T-helper 2 cell treated with Interferon-gamma antibody and Interleukin-4, amounts not matched to agents 5 μg/mL and 100 μg/mL, for 36 hours (primary cell): Measurements from ENCODE around the gene USP9Y.

Source experiments
- DNase-seq: peaks from one replicate; pipeline ENCODE4 v3.0.0; 2021; ENCODE audit warnings: low spot score
- H3K27ac Mint-ChIP-seq: one replicate; pipeline ENCODE4 v1.8.0; 2021; ENCODE audit warnings: mild to moderate bottlenecking, mixed read lengths
- H3K27me3 Mint-ChIP-seq: one replicate; pipeline ENCODE4 v1.8.0; 2021; ENCODE audit warnings: low read depth, mixed read lengths
- H3K36me3 Mint-ChIP-seq: one replicate; pipeline ENCODE4 v1.8.0; 2021; ENCODE audit warnings: low read depth, mixed read lengths
- H3K4me1 Mint-ChIP-seq: one replicate; pipeline ENCODE4 v1.8.0; 2021; ENCODE audit warnings: low read depth, mixed read lengths
- H3K4me3 Mint-ChIP-seq: one replicate; pipeline ENCODE4 v1.8.0; 2022; ENCODE audit warnings: mild to moderate bottlenecking, moderate library complexity, mixed read lengths
- H3K9me3 Mint-ChIP-seq: one replicate; pipeline ENCODE4 v1.8.0; 2021; ENCODE audit warnings: mixed read lengths

Gene USP9Y

DNA sequence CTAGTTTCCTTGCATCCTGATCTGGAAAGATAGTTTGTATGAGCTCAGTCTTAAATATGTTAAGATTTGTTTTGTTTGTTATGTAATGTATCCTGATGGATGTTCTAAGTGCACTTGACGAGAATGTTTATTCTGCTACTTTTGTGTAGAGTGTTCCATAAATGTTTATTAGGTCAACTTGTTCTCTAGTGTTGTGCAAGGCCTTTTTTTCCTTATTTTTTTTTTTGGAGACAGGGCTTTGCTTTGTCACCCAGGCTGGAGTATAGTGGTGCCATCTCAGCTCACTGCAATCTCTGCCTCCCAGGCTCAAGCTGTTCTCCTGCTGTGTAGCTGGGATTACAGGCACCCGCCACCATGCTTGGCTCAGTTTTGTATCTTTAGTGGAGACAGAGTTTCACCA lies 28.7 kb downstream of the USP9Y start:
- peaks cover 3% of the 10 kb centered on the region for H3K4me1 Mint-ChIP-seq
- no peak overlapping the region for H3K27ac Mint-ChIP-seq
- no peaks in the 10 kb centered on the region for H3K27me3 Mint-ChIP-seq
- peaks cover 20% of the 10 kb centered on the region for H3K36me3 Mint-ChIP-seq
- no peaks in the 10 kb centered on the region for H3K9me3 Mint-ChIP-seq
- H3K4me3 Mint-ChIP-seq = no peak overlapping the region
- no peak for DNase-seq

GRCh38 chrY:12733625-12734024 lies 32.6 kb downstream of the USP9Y start:
- Mint-ChIP-seq H3K4me3 (no peak overlapping the region), H3K27ac (no peak overlapping the region), H3K4me1 (peaks cover 2% of the 10 kb centered on the region), H3K36me3 (peaks cover 11% of the 10 kb centered on the region), H3K9me3 (no peaks in the 10 kb centered on the region), H3K27me3 (no peaks in the 10 kb centered on the region)
- peak; percentile 56 for DNase-seq

- DNase-seq = no peak
- H3K27ac Mint-ChIP-seq = peak overlapping the region; percentile 17
- no peak overlapping the region for H3K4me3 Mint-ChIP-seq
- peaks cover 2% of the 10 kb centered on the region for H3K4me1 Mint-ChIP-seq
- H3K9me3 Mint-ChIP-seq = no peaks in the 10 kb centered on the region
- H3K27me3 Mint-ChIP-seq = no peaks in the 10 kb centered on the region
- H3K36me3 Mint-ChIP-seq = peaks cover 11% of the 10 kb centered on the region
Measured at GRCh38 chrY:12734051-12734450, 33.0 kb downstream of the USP9Y start.

- no peak for DNase-seq
- Mint-ChIP-seq H3K36me3 (peaks cover 13% of the 10 kb centered on the region), H3K9me3 (no peaks in the 10 kb centered on the region), H3K4me1 (no peaks in the 10 kb centered on the region), H3K4me3 (no peak overlapping the region), H3K27ac (no peak overlapping the region), H3K27me3 (no peaks in the 10 kb centered on the region)
Measured at GRCh38 chrY:12741414-12741813, 40.4 kb downstream of the USP9Y start.

- H3K27me3 Mint-ChIP-seq = no peaks in the 10 kb centered on the region
- peaks cover 18% of the 10 kb centered on the region for H3K36me3 Mint-ChIP-seq
- no peaks in the 10 kb centered on the region for H3K4me1 Mint-ChIP-seq
- no peaks in the 10 kb centered on the region for H3K9me3 Mint-ChIP-seq
- no peak overlapping the region for H3K4me3 Mint-ChIP-seq
- H3K27ac Mint-ChIP-seq = no peak overlapping the region
- no peak for DNase-seq
Measured at GRCh38 chrY:12742725-12743124, 41.7 kb downstream of the USP9Y start.

GRCh38 chrY:12744091-12744490 lies 43.1 kb downstream of the USP9Y start:
- Mint-ChIP-seq H3K27ac (no peak overlapping the region), H3K36me3 (peaks cover 18% of the 10 kb centered on the region), H3K9me3 (no peaks in the 10 kb centered on the region), H3K4me3 (no peak overlapping the region), H3K4me1 (no peaks in the 10 kb centered on the region), H3K27me3 (no peaks in the 10 kb centered on the region)
- no peak for DNase-seq

- H3K4me3 Mint-ChIP-seq = no peak overlapping the region
- DNase-seq = no peak
- H3K36me3 Mint-ChIP-seq = peaks cover 8% of the 10 kb centered on the region
- H3K27me3 Mint-ChIP-seq = no peaks in the 10 kb centered on the region
- no peak overlapping the region for H3K27ac Mint-ChIP-seq
- no peaks in the 10 kb centered on the region for H3K4me1 Mint-ChIP-seq
- H3K9me3 Mint-ChIP-seq = no peaks in the 10 kb centered on the region
Measured at GRCh38 chrY:12749293-12749692, 48.3 kb downstream of the USP9Y start.

GRCh38 chrY:12752856-12753255 lies 51.8 kb downstream of the USP9Y start:
- Mint-ChIP-seq H3K27me3 (no peaks in the 10 kb centered on the region), H3K4me3 (no peak overlapping the region), H3K4me1 (peaks cover 4% of the 10 kb centered on the region), H3K27ac (no peak overlapping the region), H3K36me3 (peaks cover 8% of the 10 kb centered on the region), H3K9me3 (no peaks in the 10 kb centered on the region)
- no peak for DNase-seq

GRCh38 chrY:12756021-12756420 lies 55.0 kb downstream of the USP9Y start:
- Mint-ChIP-seq H3K27me3 (no peaks in the 10 kb centered on the region), H3K36me3 (peaks cover 11% of the 10 kb centered on the region), H3K27ac (no peak overlapping the region), H3K4me1 (peaks cover 4% of the 10 kb centered on the region), H3K4me3 (no peak overlapping the region), H3K9me3 (no peaks in the 10 kb centered on the region)
- peak; percentile 4 for DNase-seq

DNA sequence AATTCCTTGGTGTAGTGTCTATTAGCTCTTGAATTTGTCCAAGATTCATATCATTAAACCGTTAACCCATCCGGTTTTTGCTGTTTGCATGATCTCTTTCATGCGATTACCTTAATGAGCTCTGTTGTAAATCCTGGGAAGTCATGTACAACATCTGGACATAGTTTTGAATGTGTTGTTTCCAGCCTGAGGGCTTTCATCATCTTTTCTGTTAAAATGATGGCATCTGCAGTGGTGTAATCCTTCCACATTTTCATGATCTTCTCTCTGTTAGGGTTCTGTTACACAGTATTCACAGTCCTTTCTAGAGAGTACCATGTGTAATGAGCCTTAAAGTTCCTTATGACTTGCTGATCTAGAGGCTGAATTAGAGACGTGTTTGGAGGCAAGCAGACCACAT lies 64.9 kb downstream of the USP9Y start:
- no peak overlapping the region for H3K27ac Mint-ChIP-seq
- no peak overlapping the region for H3K4me3 Mint-ChIP-seq
- peaks cover 2% of the 10 kb centered on the region for H3K36me3 Mint-ChIP-seq
- no peak for DNase-seq
- no peaks in the 10 kb centered on the region for H3K27me3 Mint-ChIP-seq
- peaks cover 2% of the 10 kb centered on the region for H3K4me1 Mint-ChIP-seq
- H3K9me3 Mint-ChIP-seq = no peaks in the 10 kb centered on the region

GRCh38 chrY:12784521-12784920 lies 83.5 kb downstream of the USP9Y start:
- no peaks in the 10 kb centered on the region for H3K4me1 Mint-ChIP-seq
- no peaks in the 10 kb centered on the region for H3K9me3 Mint-ChIP-seq
- no peaks in the 10 kb centered on the region for H3K27me3 Mint-ChIP-seq
- H3K27ac Mint-ChIP-seq = no peak overlapping the region
- H3K36me3 Mint-ChIP-seq = peaks cover 30% of the 10 kb centered on the region
- no peak overlapping the region for H3K4me3 Mint-ChIP-seq
- no peak for DNase-seq

DNA sequence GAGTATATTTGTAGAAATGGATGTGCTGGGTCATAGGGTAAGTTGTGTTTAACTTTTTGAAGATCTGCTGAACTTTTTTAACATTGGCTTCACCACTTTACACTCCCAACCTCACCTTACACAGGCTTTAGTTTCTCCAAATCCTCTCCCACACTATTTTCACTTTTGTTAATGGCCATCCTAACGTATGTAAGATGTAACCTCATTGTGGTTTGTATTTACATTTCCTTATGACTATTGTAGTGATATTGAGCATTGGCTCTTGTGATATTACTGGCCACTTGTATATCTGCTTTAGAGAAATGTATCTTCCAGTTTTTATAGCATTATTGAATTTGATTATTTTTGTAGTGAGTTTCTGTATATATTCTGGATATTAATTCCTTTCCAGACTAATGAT lies 93.0 kb downstream of the USP9Y start:
- no peak for DNase-seq
- H3K4me1 Mint-ChIP-seq = no peaks in the 10 kb centered on the region
- no peaks in the 10 kb centered on the region for H3K9me3 Mint-ChIP-seq
- H3K27me3 Mint-ChIP-seq = no peaks in the 10 kb centered on the region
- H3K36me3 Mint-ChIP-seq = peaks cover 24% of the 10 kb centered on the region
- no peak overlapping the region for H3K27ac Mint-ChIP-seq
- H3K4me3 Mint-ChIP-seq = no peak overlapping the region

DNA sequence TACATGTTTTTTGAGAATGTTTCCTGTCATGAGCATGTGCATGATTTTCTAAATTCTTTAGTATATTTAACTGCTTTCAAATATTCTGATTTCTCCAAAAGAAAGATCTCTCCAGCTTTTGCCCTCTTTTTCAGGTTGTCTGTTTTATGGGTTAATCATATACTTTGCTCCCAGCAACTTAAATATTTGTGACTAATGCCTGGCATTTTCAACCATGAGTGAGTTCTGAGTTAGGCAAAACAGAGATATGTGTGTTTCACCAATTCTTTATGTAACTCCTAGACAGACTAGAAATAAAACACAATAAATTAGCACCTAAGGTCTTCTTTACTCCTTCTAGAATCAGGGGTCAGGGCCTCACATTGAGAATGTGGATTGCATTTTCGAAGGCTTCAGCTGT lies 107.0 kb downstream of the USP9Y start:
- peaks cover 7% of the 10 kb centered on the region for H3K36me3 Mint-ChIP-seq
- no peak for DNase-seq
- H3K27me3 Mint-ChIP-seq = no peaks in the 10 kb centered on the region
- H3K27ac Mint-ChIP-seq = no peak overlapping the region
- H3K9me3 Mint-ChIP-seq = no peaks in the 10 kb centered on the region
- H3K4me1 Mint-ChIP-seq = peaks cover 2% of the 10 kb centered on the region
- H3K4me3 Mint-ChIP-seq = no peak overlapping the region

- no peak overlapping the region for H3K4me3 Mint-ChIP-seq
- DNase-seq = no peak
- H3K9me3 Mint-ChIP-seq = no peaks in the 10 kb centered on the region
- no peaks in the 10 kb centered on the region for H3K27me3 Mint-ChIP-seq
- no peak overlapping the region for H3K27ac Mint-ChIP-seq
- H3K36me3 Mint-ChIP-seq = peaks cover 9% of the 10 kb centered on the region
- H3K4me1 Mint-ChIP-seq = peaks cover 2% of the 10 kb centered on the region
Measured at GRCh38 chrY:12809034-12809433, 108.0 kb downstream of the USP9Y start.

DNA sequence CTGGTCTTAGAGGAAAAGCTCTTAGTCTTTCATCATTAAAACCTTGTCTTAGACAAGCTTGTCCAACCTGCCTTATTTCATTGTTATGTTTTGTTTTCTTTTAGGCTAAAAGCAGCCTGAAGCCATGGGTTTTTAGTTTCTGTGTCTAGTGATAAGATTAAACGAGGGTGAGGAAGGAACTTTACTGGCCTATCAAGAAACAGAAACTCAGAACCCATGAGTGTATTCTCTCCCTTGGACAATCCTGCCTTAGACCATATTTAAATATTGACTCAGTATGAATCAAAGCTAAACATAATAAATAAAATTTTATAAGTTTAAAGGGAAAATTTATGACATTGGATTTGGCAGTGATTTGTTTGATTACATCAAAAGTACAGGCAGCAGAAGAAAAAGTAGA lies 122.4 kb downstream of the USP9Y start:
- H3K27ac Mint-ChIP-seq = no peak overlapping the region
- H3K27me3 Mint-ChIP-seq = no peaks in the 10 kb centered on the region
- peaks cover 2% of the 10 kb centered on the region for H3K36me3 Mint-ChIP-seq
- no peaks in the 10 kb centered on the region for H3K4me1 Mint-ChIP-seq
- no peak for DNase-seq
- no peaks in the 10 kb centered on the region for H3K9me3 Mint-ChIP-seq
- no peak overlapping the region for H3K4me3 Mint-ChIP-seq
